Upper lobe of left lung (tissue), 4 donors: ENCODE results near the gene MAPRE3.

Experiments used
- CTCF ChIP-seq, 6 experiments: fragments of 450-650 bp in 4 of 6; fragments of 200-600 bp in 2 of 6; sonication (generic) in 2 of 6; IDR thresholded peaks; one replicate each; pipeline ENCODE4 v1.5.1; 2016 to 2019; ENCODE audit warnings: antibody characterized with exemption in 6 of 6
- EP300 ChIP-seq, 4 donors: sonication (generic); formaldehyde crosslinking; IDR thresholded peaks; one replicate each; pipeline ENCODE4 v1.5.1; 2017; ENCODE audit warnings: antibody characterized with exemption in 4 of 4, control low read depth in 2 of 4
- POLR2A ChIP-seq, 4 donors: fragments of 450-650 bp; IDR thresholded peaks; one replicate each; pipeline ENCODE4 v1.5.1; 2016 to 2017; ENCODE audit warnings: antibody characterized with exemption in 4 of 4, mild to moderate bottlenecking in 2 of 4
- POLR2AphosphoS5 ChIP-seq, 2 donors: sonication (generic); formaldehyde crosslinking; IDR thresholded peaks; one replicate each; pipeline ENCODE4 v1.5.1; 2017; ENCODE audit warnings: antibody characterized with exemption in 2 of 2

GRCh38 chr2:27039426-27039825 is 69.0 kb downstream of the MAPRE3 start:
- TF ChIP-seq CTCF (IDR thresholded peaks at IDR 0.05) (no peak), EP300 (IDR thresholded peaks at IDR 0.05) (no peak), POLR2AphosphoS5 (IDR thresholded peaks at IDR 0.05) (no peak), POLR2A (IDR thresholded peaks at IDR 0.05) (no peak)
